ENCODE results near the gene B4GALT1. TPM values are rescaled to one million over a fixed set of nuclear protein-coding genes. Genes with fewer than 3 reads are reported as not detected.

The B4GALT1 gene
- total RNA-seq, 1 experiment from 2014 or later, result 121 TPM

DNA sequence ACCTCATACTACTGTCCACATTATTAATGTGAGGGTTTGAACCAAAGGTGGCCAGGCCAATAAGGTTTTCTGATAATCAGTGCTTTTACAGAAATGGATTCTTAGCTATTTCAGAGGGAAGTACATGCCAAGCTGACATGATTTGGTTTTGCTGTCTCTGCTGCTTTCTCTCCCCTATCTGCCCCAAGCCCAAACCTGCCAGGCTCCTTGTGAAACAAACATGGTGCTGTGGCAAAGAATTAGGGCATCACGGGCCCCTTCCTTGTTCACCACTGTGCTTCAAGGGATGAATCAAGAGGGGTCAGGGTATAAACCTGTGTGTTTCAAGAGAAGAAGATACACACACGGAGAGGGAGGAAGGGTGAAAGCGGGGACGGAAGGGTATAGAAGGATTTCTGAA is 49.3 kb downstream of the B4GALT1 start:
- Mint-ChIP-seq H3K27ac (ENCODE audit: unreplicated experiment) (no peak overlapping the region), H3K27me3 (ENCODE audit: insufficient read depth, unreplicated experiment) (no peaks in the 10 kb centered on the region), H3K4me1 (ENCODE audit: low read depth, unreplicated experiment) (no peaks in the 10 kb centered on the region), H3K9me3 (ENCODE audit: unreplicated experiment) (no peaks in the 10 kb centered on the region), H3K4me3 (ENCODE audit: unreplicated experiment) (no peak overlapping the region), H3K36me3 (ENCODE audit: insufficient read depth, unreplicated experiment) (peaks cover 59% of the 10 kb centered on the region)
- Histone ChIP-seq H3K27me3 (replicated peaks; ENCODE audit: control insufficient read depth, insufficient read depth, low read length) (no peaks in the 10 kb centered on the region), H3K4me3 (ENCODE audit: low read depth, low read length) (no peak overlapping the region), H3K36me3 (ENCODE audit: control insufficient read depth, insufficient read depth, low read length) (no peaks in the 10 kb centered on the region; the same call in 1 of the 2 replicates), H3K4me1 (no peaks in the 10 kb centered on the region), H3K9me3 (no peaks in the 10 kb centered on the region)
- TF ChIP-seq, protein P1, sequence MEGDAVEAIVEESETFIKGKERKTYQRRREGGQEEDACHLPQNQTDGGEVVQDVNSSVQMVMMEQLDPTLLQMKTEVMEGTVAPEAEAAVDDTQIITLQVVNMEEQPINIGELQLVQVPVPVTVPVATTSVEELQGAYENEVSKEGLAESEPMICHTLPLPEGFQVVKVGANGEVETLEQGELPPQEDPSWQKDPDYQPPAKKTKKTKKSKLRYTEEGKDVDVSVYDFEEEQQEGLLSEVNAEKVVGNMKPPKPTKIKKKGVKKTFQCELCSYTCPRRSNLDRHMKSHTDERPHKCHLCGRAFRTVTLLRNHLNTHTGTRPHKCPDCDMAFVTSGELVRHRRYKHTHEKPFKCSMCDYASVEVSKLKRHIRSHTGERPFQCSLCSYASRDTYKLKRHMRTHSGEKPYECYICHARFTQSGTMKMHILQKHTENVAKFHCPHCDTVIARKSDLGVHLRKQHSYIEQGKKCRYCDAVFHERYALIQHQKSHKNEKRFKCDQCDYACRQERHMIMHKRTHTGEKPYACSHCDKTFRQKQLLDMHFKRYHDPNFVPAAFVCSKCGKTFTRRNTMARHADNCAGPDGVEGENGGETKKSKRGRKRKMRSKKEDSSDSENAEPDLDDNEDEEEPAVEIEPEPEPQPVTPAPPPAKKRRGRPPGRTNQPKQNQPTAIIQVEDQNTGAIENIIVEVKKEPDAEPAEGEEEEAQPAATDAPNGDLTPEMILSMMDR (IDR thresholded peaks at IDR 0.05; ENCODE audit: insufficient read depth in 1 of 2, low read depth in 1 of 2, low read length in 1 of 2, severe bottlenecking in 1 of 2, unreplicated experiment in 1 of 2), result no peak
- no peak for DNase-seq
- CTCF ChIA-PET, result no interaction called here
- POLR2A ChIA-PET, result no interaction called here
- no TSS peak for BruUV-seq (replicated peaks)
- intact Hi-C loops (cut with micrococcal nuclease; ENCODE audit: unreplicated experiment), result loop anchor here (5.0 kb wide), 1 partner anchor 35 kb away; no protein-coding TSS in a partner anchor

DNA sequence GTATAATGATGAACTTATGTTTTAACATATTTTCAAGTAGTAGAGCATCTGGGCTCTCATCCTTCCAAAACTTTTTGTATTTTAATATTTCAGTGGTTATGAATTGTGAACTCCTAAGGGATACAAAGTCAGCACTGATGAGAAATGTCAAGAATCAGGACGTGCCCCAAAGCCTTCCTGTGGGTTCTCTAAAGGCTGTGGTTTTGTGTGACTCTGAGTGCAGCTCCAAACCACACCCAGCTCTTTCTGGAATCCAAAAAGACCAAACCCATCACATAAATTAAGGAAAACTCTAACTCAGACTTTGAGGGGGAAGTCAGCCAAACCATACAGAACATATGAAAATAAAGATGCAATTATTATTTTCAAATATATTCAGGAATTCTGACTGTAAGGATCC is 49.8 kb downstream of the B4GALT1 start:
- H3K4me1 ChIP-seq, result no peaks in the 10 kb centered on the region
- TF ChIP-seq, protein P1 (IDR thresholded peaks at IDR 0.05; ENCODE audit: insufficient read depth in 1 of 2, low read depth in 1 of 2, low read length in 1 of 2, severe bottlenecking in 1 of 2, unreplicated experiment in 1 of 2), result no peak
- no peaks in the 10 kb centered on the region for H3K27me3 ChIP-seq (replicated peaks; ENCODE audit: control insufficient read depth, insufficient read depth, low read length)
- Mint-ChIP-seq H3K27ac (ENCODE audit: unreplicated experiment) (no peak overlapping the region), H3K36me3 (ENCODE audit: insufficient read depth, unreplicated experiment) (peaks cover 60% of the 10 kb centered on the region), H3K9me3 (ENCODE audit: unreplicated experiment) (no peaks in the 10 kb centered on the region), H3K4me3 (ENCODE audit: unreplicated experiment) (no peak overlapping the region), H3K27me3 (ENCODE audit: insufficient read depth, unreplicated experiment) (no peaks in the 10 kb centered on the region), H3K4me1 (ENCODE audit: low read depth, unreplicated experiment) (no peaks in the 10 kb centered on the region)
- no peak overlapping the region for H3K4me3 ChIP-seq (ENCODE audit: low read depth, low read length)
- H3K36me3 ChIP-seq (ENCODE audit: control insufficient read depth, insufficient read depth, low read length), result no peaks in the 10 kb centered on the region; the same call in 1 of the 2 replicates
- DNase-seq, result no peak
- intact Hi-C loops (cut with micrococcal nuclease; ENCODE audit: unreplicated experiment), result loop anchor here (5.0 kb wide), 1 partner anchor 35 kb away; no protein-coding TSS in a partner anchor
- CTCF ChIA-PET, result no interaction called here
- no peaks in the 10 kb centered on the region for H3K9me3 ChIP-seq
- BruUV-seq (replicated peaks), result no TSS peak
- POLR2A ChIA-PET, result no interaction called here

DNA sequence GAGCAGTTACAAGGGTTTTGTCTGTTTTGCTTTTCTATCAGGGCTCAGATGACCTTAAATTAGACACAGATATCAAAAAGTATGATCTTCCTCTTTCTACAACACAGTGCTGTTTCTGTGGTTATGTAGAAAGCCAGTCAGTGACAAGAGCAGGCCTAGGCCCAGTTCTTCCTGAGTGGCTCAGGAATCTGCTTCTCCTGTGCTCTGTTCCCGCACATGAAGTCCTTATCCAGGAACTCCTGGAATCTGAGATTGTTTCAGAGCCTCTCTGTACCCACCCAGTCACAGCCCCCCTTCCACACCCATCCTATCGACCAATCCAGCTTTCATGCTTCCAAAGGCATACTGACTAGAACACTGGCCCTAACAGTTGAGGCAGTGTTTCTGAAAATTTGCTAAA is 50.3 kb downstream of the B4GALT1 start:
- Mint-ChIP-seq H3K36me3 (ENCODE audit: insufficient read depth, unreplicated experiment) (peaks cover 60% of the 10 kb centered on the region), H3K4me3 (ENCODE audit: unreplicated experiment) (no peak overlapping the region), H3K27ac (ENCODE audit: unreplicated experiment) (no peak overlapping the region), H3K27me3 (ENCODE audit: insufficient read depth, unreplicated experiment) (no peaks in the 10 kb centered on the region), H3K9me3 (ENCODE audit: unreplicated experiment) (no peaks in the 10 kb centered on the region), H3K4me1 (ENCODE audit: low read depth, unreplicated experiment) (peaks cover 3% of the 10 kb centered on the region)
- CTCF ChIA-PET, result no interaction called here
- TF ChIP-seq, protein P1 (IDR thresholded peaks at IDR 0.05; ENCODE audit: insufficient read depth in 1 of 2, low read depth in 1 of 2, low read length in 1 of 2, severe bottlenecking in 1 of 2, unreplicated experiment in 1 of 2), result no peak
- POLR2A ChIA-PET, result no interaction called here
- no TSS peak for BruUV-seq (replicated peaks)
- H3K4me3 ChIP-seq (ENCODE audit: low read depth, low read length), result no peak overlapping the region
- no peaks in the 10 kb centered on the region; the same call in 1 of the 2 replicates for H3K36me3 ChIP-seq (ENCODE audit: control insufficient read depth, insufficient read depth, low read length)
- H3K4me1 ChIP-seq, result no peaks in the 10 kb centered on the region
- no peaks in the 10 kb centered on the region for H3K27me3 ChIP-seq (replicated peaks; ENCODE audit: control insufficient read depth, insufficient read depth, low read length)
- no peaks in the 10 kb centered on the region for H3K9me3 ChIP-seq
- no peak for DNase-seq
- intact Hi-C loops (cut with micrococcal nuclease; ENCODE audit: unreplicated experiment), result loop anchor here (5.0 kb wide), 1 partner anchor 35 kb away; no protein-coding TSS in a partner anchor

Data from Caco-2 (cell line).